OCI-LY7 (cell line): ENCODE measurements around the gene PCBP3. TPM values are rescaled to one million over a fixed set of nuclear protein-coding genes. Genes with fewer than 3 reads are reported as not detected.

Experiments
- BruUV-seq: library from RNA; stranded (reverse); fragments of 400-500 nt; replicated peaks from 2 replicates; lab custom pipeline; 2021; lab: Mats Ljungman, UMichigan
- CTCF ChIA-PET: fragments of 300-600 bp; sonication (Branson Sonifier 250); formaldehyde crosslinking; loops from one replicate; lab custom pipeline; 2022; ENCODE audit warnings: antibody characterized with exemption; ENCODE audit not compliant: unreplicated experiment; lab: Charles Lee
- POLR2A ChIA-PET: fragments of 300-600 bp; sonication (Branson Sonifier 250); formaldehyde crosslinking; loops from one replicate; lab custom pipeline; 2022; ENCODE audit warnings: antibody characterized with exemption; lab: Charles Lee
- DNase-seq: peaks from one replicate; pipeline ENCODE4 v3.0.0-alpha.2; 2015; ENCODE audit warnings: low spot score
- H2AFZ ChIP-seq: fragments of 200-600 bp; sonication (generic), shearing (Covaris generic); 2 replicates; pipeline ENCODE4 v1.6.1; 2014; ENCODE audit warnings: mild to moderate bottlenecking, antibody characterized with exemption, low read length, moderate library complexity
- H3K27ac ChIP-seq: fragments of 200-600 bp; sonication (generic); 2 replicates; pipeline ENCODE4 v1.5.1; 2014; ENCODE audit warnings: mixed run types, low read depth, mild to moderate bottlenecking, moderate library complexity, low read length, inconsistent platforms; ENCODE audit not compliant: poor library complexity, severe bottlenecking
- H3K36me3 ChIP-seq: fragments of 200-600 bp; sonication (generic); 2 replicates; pipeline ENCODE4 v1.6.1; 2014; ENCODE audit warnings: mild to moderate bottlenecking, antibody characterized with exemption, low read length, moderate library complexity, mixed read lengths; ENCODE audit not compliant: insufficient read depth
- H3K4me1 ChIP-seq: fragments of 200-600 bp; sonication (generic); 2 replicates; pipeline ENCODE4 v1.5.1; 2014; ENCODE audit warnings: mild to moderate bottlenecking, low read length; ENCODE audit not compliant: insufficient read depth, poor library complexity, severe bottlenecking
- H3K4me2 ChIP-seq: fragments of 200-600 bp; sonication (generic); 2 replicates; pipeline ENCODE4 v1.6.1; 2014; ENCODE audit warnings: mild to moderate bottlenecking, low read length
- H3K4me3 ChIP-seq: fragments of 200-600 bp; sonication (generic); 2 replicates; pipeline ENCODE4 v1.5.1; 2014; ENCODE audit warnings: mild to moderate bottlenecking, low read depth, low read length; ENCODE audit not compliant: poor library complexity, severe bottlenecking
- H3K79me2 ChIP-seq: fragments of 200-600 bp; sonication (generic); 2 replicates; pipeline ENCODE4 v1.6.1; 2016; ENCODE audit warnings: low read depth, mild to moderate bottlenecking, low read length, moderate library complexity, mixed read lengths; ENCODE audit not compliant: insufficient read depth
- H3K9me2 ChIP-seq: fragments of 200-600 bp; sonication (generic); 2 replicates; pipeline ENCODE4 v1.6.1; 2016; ENCODE audit warnings: mild to moderate bottlenecking, low read length, mixed read lengths; ENCODE audit not compliant: insufficient read depth
- H3K9me3 ChIP-seq: fragments of 200-600 bp; sonication (generic); 2 replicates; pipeline ENCODE4 v1.6.1; 2014; ENCODE audit warnings: mild to moderate bottlenecking, mixed run types, low read length, mixed read lengths
- H4K20me1 ChIP-seq: fragments of 200-600 bp; sonication (generic); 2 replicates; pipeline ENCODE4 v1.6.1; 2014; ENCODE audit warnings: mild to moderate bottlenecking, antibody characterized with exemption, low read length, moderate library complexity, mixed read lengths; ENCODE audit not compliant: insufficient read depth
- CTCF ChIP-seq: fragments of 200-600 bp; sonication (generic); conservative IDR thresholded peaks from 2 replicates; pipeline ENCODE4 v1.5.1; 2014; ENCODE audit warnings: mild to moderate bottlenecking, antibody characterized with exemption, low read length, moderate library complexity, mixed read lengths
- EZH2phosphoT487 ChIP-seq: fragments of 200-600 bp; sonication (generic); IDR thresholded peaks from 2 replicates; pipeline ENCODE4 v1.6.1; 2018; ENCODE audit warnings: low read depth, borderline replicate concordance, mild to moderate bottlenecking, mixed run types, antibody characterized with exemption, low read length, moderate library complexity, mixed read lengths
- intact Hi-C: fragments of 100-400 bp; cut with micrococcal nuclease; formaldehyde crosslinking; loops from one replicate; pipeline ENCODE4 v1.10.0; 2022; ENCODE audit not compliant: unreplicated experiment
- total RNA-seq, 2 experiments: library from RNA; depleted of rRNA in 1 of 2; stranded (reverse); fragments of >200 nt in 1 of 2; shearing (Covaris generic) in 1 of 2; gene quantifications; 2 replicates each; pipeline ENCODE4 v1.2.3, GENCODE V29; 2014 to 2022

Gene PCBP3
- total RNA-seq, 2 experiments from 2014 or later = 0.61 TPM; not detected in 1

DNA sequence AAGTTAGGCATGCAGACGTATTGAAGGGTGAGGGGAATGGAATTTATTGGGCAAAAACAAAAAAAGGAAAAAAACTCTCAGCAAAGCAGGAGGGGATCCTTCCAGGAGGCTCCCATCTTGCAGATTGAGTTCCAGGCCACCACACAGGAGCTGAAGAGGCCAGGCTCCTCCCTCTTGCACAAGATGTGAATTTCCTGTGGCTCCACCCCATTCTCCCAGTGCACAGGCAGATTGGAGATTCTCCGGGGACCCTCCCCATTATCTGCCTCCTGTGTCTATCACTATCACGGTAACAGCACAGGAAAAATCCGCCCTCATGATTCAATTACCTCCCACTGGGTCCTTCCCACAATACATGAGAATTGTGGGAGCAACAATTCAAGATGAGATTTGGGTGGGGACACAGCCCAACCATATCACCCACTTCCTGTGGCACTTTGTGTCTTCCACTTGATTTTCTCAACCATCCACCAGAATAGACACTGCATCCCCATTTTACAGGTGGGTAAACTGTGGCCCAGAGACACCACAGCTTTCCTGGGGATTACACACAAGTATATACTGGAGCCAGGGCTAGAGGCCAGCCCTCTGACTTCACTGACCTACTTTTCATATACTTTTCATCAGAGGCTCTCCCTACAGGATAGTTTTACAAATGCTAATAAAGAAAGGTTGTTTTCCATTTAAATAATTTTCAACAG is 319.2 kb downstream of the PCBP3 start:
- no peaks in the 10 kb centered on the region for H4K20me1 ChIP-seq
- H3K27ac ChIP-seq = no peak overlapping the region
- H3K4me2 ChIP-seq = no peak overlapping the region
- TF ChIP-seq CTCF = no peak
- no peak for TF ChIP-seq EZH2phosphoT487
- H3K9me3 ChIP-seq = no peaks in the 10 kb centered on the region
- no TSS peak for BruUV-seq
- H3K4me3 ChIP-seq = no peak overlapping the region
- H3K36me3 ChIP-seq = no peaks in the 10 kb centered on the region
- H3K9me2 ChIP-seq = no peaks in the 10 kb centered on the region
- intact Hi-C loops = no loop called here
- no peak for DNase-seq
- H2AFZ ChIP-seq = no peak overlapping the region
- ChIA-PET POLR2A (no interaction called here), CTCF (no interaction called here)
- no peaks in the 10 kb centered on the region for H3K4me1 ChIP-seq
- H3K79me2 ChIP-seq = no peaks in the 10 kb centered on the region

- Histone ChIP-seq H3K27ac (no peak overlapping the region), H3K4me1 (no peaks in the 10 kb centered on the region), H3K79me2 (no peaks in the 10 kb centered on the region), H3K36me3 (no peaks in the 10 kb centered on the region), H3K4me2 (no peak overlapping the region), H3K9me2 (no peaks in the 10 kb centered on the region), H2AFZ (no peak overlapping the region), H3K9me3 (no peaks in the 10 kb centered on the region), H4K20me1 (no peaks in the 10 kb centered on the region), H3K4me3 (no peak overlapping the region)
- TF ChIP-seq CTCF = no peak
- intact Hi-C loops = no loop called here
- no peak for DNase-seq
- BruUV-seq = no TSS peak
- CTCF ChIA-PET = no interaction called here
- POLR2A ChIA-PET = no interaction called here
Measured at GRCh38 chr21:45963232-45963570, 319.7 kb downstream of the PCBP3 start.

DNA sequence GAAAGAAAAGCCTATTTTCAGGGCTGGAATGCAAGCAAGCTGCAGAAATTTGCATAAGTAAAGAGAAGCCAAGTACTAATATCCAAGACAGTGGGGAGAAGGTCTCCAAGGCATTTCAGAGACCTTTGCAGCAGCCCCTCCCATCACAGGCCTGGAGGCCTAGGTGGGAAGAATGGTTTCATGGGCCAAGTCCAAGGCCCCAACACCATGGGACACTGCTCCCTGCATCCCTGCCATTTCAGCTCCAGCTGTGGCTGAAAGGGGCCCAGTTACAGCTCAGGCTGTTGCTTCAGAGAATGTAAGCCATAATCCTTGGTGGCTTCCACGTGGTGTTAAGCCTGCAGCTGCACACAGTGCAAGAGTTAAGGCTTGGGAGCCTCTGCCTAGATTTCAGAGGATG is 321.1 kb downstream of the PCBP3 start:
- no peaks in the 10 kb centered on the region for H3K79me2 ChIP-seq
- no peaks in the 10 kb centered on the region for H3K36me3 ChIP-seq
- ChIA-PET CTCF (no interaction called here), POLR2A (no interaction called here)
- intact Hi-C loops = no loop called here
- DNase-seq = no peak
- TF ChIP-seq EZH2phosphoT487 = no peak
- TF ChIP-seq CTCF = no peak
- no peak overlapping the region for H3K27ac ChIP-seq
- no peaks in the 10 kb centered on the region for H4K20me1 ChIP-seq
- H2AFZ ChIP-seq = no peak overlapping the region
- BruUV-seq = no TSS peak
- no peaks in the 10 kb centered on the region for H3K4me1 ChIP-seq
- no peaks in the 10 kb centered on the region for H3K9me2 ChIP-seq
- H3K4me3 ChIP-seq = no peak overlapping the region
- H3K4me2 ChIP-seq = no peak overlapping the region
- H3K9me3 ChIP-seq = no peaks in the 10 kb centered on the region
